ENCODE data around the gene OTOP2.

DNA sequence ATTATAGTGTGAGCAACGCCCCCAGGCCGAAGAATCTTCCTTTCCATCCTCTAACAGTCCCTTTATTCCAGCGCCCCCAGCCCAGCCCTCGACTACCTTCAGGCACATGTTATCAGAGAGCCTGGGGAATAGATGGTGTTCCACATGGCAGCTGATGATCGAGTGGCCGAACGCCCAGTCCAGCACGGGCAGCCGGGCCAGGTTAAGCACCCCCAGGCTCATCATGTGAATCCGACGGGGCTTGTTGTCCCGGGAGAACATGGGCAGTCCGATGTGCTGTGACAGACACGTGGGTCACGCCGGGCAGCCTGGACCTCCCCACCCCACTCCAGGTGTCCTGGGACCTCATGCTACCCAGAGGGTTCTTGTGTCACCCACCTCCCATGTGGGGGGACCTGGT lies 44.8 kb upstream of the OTOP2 start:
- TF ChIP-seq, protein P1, sequence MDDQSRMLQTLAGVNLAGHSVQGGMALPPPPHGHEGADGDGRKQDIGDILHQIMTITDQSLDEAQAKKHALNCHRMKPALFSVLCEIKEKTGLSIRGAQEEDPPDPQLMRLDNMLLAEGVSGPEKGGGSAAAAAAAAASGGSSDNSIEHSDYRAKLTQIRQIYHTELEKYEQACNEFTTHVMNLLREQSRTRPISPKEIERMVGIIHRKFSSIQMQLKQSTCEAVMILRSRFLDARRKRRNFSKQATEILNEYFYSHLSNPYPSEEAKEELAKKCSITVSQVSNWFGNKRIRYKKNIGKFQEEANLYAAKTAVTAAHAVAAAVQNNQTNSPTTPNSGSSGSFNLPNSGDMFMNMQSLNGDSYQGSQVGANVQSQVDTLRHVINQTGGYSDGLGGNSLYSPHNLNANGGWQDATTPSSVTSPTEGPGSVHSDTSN (CRISPR knock-in tag; IDR thresholded peaks at IDR 0.05), result no peak
- no peak for TF ChIP-seq ZNF768 (tag by site-specific recombination; IDR thresholded peaks at IDR 0.05)
- TF ChIP-seq, protein P2, sequence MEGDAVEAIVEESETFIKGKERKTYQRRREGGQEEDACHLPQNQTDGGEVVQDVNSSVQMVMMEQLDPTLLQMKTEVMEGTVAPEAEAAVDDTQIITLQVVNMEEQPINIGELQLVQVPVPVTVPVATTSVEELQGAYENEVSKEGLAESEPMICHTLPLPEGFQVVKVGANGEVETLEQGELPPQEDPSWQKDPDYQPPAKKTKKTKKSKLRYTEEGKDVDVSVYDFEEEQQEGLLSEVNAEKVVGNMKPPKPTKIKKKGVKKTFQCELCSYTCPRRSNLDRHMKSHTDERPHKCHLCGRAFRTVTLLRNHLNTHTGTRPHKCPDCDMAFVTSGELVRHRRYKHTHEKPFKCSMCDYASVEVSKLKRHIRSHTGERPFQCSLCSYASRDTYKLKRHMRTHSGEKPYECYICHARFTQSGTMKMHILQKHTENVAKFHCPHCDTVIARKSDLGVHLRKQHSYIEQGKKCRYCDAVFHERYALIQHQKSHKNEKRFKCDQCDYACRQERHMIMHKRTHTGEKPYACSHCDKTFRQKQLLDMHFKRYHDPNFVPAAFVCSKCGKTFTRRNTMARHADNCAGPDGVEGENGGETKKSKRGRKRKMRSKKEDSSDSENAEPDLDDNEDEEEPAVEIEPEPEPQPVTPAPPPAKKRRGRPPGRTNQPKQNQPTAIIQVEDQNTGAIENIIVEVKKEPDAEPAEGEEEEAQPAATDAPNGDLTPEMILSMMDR (tag by site-specific recombination; IDR thresholded peaks at IDR 0.05), result no peak
- no peak for TF ChIP-seq ZNF404 (tag by site-specific recombination; IDR thresholded peaks at IDR 0.05)
- TF ChIP-seq, protein P3, sequence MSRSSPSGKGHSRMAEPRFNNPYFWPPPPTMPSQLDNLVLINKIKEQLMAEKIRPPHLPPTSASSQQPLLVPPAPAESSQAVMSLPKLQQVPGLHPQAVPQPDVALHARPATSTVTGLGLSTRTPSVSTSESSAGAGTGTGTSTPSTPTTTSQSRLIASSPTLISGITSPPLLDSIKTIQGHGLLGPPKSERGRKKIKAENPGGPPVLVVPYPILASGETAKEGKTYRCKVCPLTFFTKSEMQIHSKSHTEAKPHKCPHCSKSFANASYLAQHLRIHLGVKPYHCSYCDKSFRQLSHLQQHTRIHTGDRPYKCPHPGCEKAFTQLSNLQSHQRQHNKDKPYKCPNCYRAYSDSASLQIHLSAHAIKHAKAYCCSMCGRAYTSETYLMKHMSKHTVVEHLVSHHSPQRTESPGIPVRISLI (tag by site-specific recombination; IDR thresholded peaks at IDR 0.05), result no peak
- TF ChIP-seq, protein P4, sequence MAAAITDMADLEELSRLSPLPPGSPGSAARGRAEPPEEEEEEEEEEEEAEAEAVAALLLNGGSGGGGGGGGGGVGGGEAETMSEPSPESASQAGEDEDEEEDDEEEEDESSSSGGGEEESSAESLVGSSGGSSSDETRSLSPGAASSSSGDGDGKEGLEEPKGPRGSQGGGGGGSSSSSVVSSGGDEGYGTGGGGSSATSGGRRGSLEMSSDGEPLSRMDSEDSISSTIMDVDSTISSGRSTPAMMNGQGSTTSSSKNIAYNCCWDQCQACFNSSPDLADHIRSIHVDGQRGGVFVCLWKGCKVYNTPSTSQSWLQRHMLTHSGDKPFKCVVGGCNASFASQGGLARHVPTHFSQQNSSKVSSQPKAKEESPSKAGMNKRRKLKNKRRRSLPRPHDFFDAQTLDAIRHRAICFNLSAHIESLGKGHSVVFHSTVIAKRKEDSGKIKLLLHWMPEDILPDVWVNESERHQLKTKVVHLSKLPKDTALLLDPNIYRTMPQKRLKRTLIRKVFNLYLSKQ (tag by site-specific recombination; IDR thresholded peaks at IDR 0.05; ENCODE audit: borderline replicate concordance), result no peak
- no peak for TF ChIP-seq ZNF514 (tag by site-specific recombination; IDR thresholded peaks at IDR 0.05)
- TF ChIP-seq ZNF707 (tag by site-specific recombination; IDR thresholded peaks at IDR 0.05), result no peak
- TF ChIP-seq KLF7 (tag by site-specific recombination; IDR thresholded peaks at IDR 0.05; ENCODE audit: borderline replicate concordance), result no peak
- TF ChIP-seq RBAK (tag by site-specific recombination; IDR thresholded peaks at IDR 0.05), result no peak
- no peak for TF ChIP-seq ZNF549 (tag by site-specific recombination; IDR thresholded peaks at IDR 0.05)

All from HEK293 (cell line).